Measurements from ENCODE around the gene OR10A6.

The OR10A6 gene

GRCh38 chr11:7931168-7931567, at the start of gene OR10A6:
OR10A6 (minus strand) TSS chr11:7931268; CDS start chr11:7928662, 2,606 bp downstream.
- no peak for DNase-seq (ENCODE audit: low read depth in 2 of 2)

GRCh38 chr11:7977232-7977917, 46.3 kb upstream of the OR10A6 start:
- no peak for DNase-seq (ENCODE audit: low read depth in 2 of 2)

- no peak for DNase-seq (ENCODE audit: low read depth in 2 of 2)
Measured at GRCh38 chr11:7974668-7975067, 43.6 kb upstream of the OR10A6 start.

- DNase-seq (ENCODE audit: low read depth in 2 of 2) = no peak
Measured at GRCh38 chr11:7973011-7973410, 41.9 kb upstream of the OR10A6 start.

GRCh38 chr11:7971846-7972245, 40.8 kb upstream of the OR10A6 start:
- DNase-seq (ENCODE audit: low read depth in 2 of 2) = no peak

GRCh38 chr11:7969756-7970646, 38.9 kb upstream of the OR10A6 start:
- DNase-seq (ENCODE audit: low read depth in 2 of 2) = no peak

GRCh38 chr11:7968686-7969085, 37.6 kb upstream of the OR10A6 start:
- DNase-seq (ENCODE audit: low read depth in 2 of 2) = no peak

GRCh38 chr11:7967826-7968225, 36.8 kb upstream of the OR10A6 start:
- DNase-seq (ENCODE audit: low read depth in 2 of 2) = no peak

GRCh38 chr11:7967097-7967496, 36.0 kb upstream of the OR10A6 start:
- no peak for DNase-seq (ENCODE audit: low read depth in 2 of 2)

GRCh38 chr11:7965386-7965785, 34.3 kb upstream of the OR10A6 start, which contains the start of gene NLRP10:
NLRP10 (minus strand) TSS chr11:7965447; CDS start chr11:7963495, 1,952 bp downstream.
- DNase-seq (ENCODE audit: low read depth in 2 of 2) = no peak

GRCh38 chr11:7964873-7965272, 33.8 kb upstream of the OR10A6 start:
- DNase-seq (ENCODE audit: low read depth in 2 of 2) = no peak

- DNase-seq (ENCODE audit: low read depth in 2 of 2) = no peak
Measured at GRCh38 chr11:7964261-7964660, 33.2 kb upstream of the OR10A6 start.

- no peak for DNase-seq (ENCODE audit: low read depth in 2 of 2)
Measured at GRCh38 chr11:7955191-7955590, 24.1 kb upstream of the OR10A6 start.

- DNase-seq (ENCODE audit: low read depth in 2 of 2) = no peak
Measured at GRCh38 chr11:7949934-7950333, 18.9 kb upstream of the OR10A6 start.

- DNase-seq (ENCODE audit: low read depth in 2 of 2) = no peak
Measured at GRCh38 chr11:7944123-7944522, 13.1 kb upstream of the OR10A6 start.

- DNase-seq (ENCODE audit: low read depth in 2 of 2) = no peak
Measured at GRCh38 chr11:7941608-7942007, 10.5 kb upstream of the OR10A6 start, which contains the start of gene OR10A3. OR10A3 (minus strand) TSS chr11:7941708; CDS start chr11:7939520, 2,188 bp downstream.

- DNase-seq (ENCODE audit: low read depth in 2 of 2) = no peak
Measured at GRCh38 chr11:7941146-7941545, 10.1 kb upstream of the OR10A6 start.

- DNase-seq (ENCODE audit: low read depth in 2 of 2) = no peak
Measured at GRCh38 chr11:7936615-7937014, 5.5 kb upstream of the OR10A6 start.

- no peak for DNase-seq (ENCODE audit: low read depth in 2 of 2)
Measured at GRCh38 chr11:7927635-7928034, 3.4 kb downstream of the OR10A6 start.

GRCh38 chr11:7924536-7924935, 6.5 kb downstream of the OR10A6 start:
- DNase-seq (ENCODE audit: low read depth in 2 of 2) = no peak

GRCh38 chr11:7918141-7918540, 12.9 kb downstream of the OR10A6 start:
- no peak for DNase-seq (ENCODE audit: low read depth in 2 of 2)

- DNase-seq (ENCODE audit: low read depth in 2 of 2) = no peak
Measured at GRCh38 chr11:7911011-7911410, 20.1 kb downstream of the OR10A6 start.

- no peak for DNase-seq (ENCODE audit: low read depth in 2 of 2)
Measured at GRCh38 chr11:7910286-7910788, 20.7 kb downstream of the OR10A6 start.

Data from stimulated activated CD8-positive, alpha-beta memory T cell treated with anti-CD3 and anti-CD28 coated beads, Interleukin-7, amount 100 ng/mL, for 4 hours (primary cell).